HG03469 (cell line): ENCODE results near the gene LRCH3.
"Not testable (repeated sequence)": the region's sequence is repeated elsewhere in the genome, so short reads cannot be mapped to it uniquely, and the experiment has no call there.

Source experiments
- ATAC-seq: cut with Tn5 transposase; IDR thresholded peaks from one replicate; pipeline ENCODE4 v1.9.1; 2021; ENCODE audit warnings: mild to moderate bottlenecking, moderate library complexity, moderate number of reproducible peaks; ENCODE audit not compliant: unreplicated experiment

The LRCH3 gene

GRCh38 chr3:197921429-197922275 lies 130.6 kb downstream of the LRCH3 start:
- not testable (repeated sequence) for ATAC-seq

GRCh38 chr3:197926418-197926817 lies 135.4 kb downstream of the LRCH3 start:
- ATAC-seq: no peak

- not testable (repeated sequence) for ATAC-seq
Measured at GRCh38 chr3:197927578-197927977, 136.5 kb downstream of the LRCH3 start.

- no peak for ATAC-seq
Measured at GRCh38 chr3:197936819-197937384, 145.8 kb downstream of the LRCH3 start.
